Activated effector memory CD4-positive, alpha-beta T cell treated with Interleukin-2 at 50 U/mL for 16 hours (primary cell): ENCODE results near the gene UGT1A4.

Source experiments
- DNase-seq: peaks from one replicate; pipeline ENCODE4 v3.0.0-alpha.2; 2020

UGT1A4 gene

DNA sequence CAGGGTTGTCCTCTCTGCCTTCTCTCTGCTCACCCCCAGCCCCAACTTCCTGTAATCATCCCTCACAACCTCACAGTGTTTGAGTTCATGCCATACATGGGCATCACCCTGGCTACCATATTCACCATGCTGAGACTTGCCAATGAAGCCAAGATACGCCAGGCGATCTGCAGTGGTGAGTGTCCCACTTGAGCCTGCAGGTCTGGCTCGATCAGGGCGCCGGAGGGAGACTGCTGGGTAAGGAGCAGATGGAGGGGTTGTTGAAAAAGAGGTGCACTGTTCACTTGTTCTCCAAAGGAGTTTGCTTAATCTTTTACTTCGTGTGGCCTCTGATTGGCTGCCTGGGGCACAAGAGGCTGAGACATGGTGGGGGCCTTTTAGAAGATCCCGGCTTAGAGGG lies 74.2 kb downstream of the UGT1A4 start:
- no peak for DNase-seq

DNA sequence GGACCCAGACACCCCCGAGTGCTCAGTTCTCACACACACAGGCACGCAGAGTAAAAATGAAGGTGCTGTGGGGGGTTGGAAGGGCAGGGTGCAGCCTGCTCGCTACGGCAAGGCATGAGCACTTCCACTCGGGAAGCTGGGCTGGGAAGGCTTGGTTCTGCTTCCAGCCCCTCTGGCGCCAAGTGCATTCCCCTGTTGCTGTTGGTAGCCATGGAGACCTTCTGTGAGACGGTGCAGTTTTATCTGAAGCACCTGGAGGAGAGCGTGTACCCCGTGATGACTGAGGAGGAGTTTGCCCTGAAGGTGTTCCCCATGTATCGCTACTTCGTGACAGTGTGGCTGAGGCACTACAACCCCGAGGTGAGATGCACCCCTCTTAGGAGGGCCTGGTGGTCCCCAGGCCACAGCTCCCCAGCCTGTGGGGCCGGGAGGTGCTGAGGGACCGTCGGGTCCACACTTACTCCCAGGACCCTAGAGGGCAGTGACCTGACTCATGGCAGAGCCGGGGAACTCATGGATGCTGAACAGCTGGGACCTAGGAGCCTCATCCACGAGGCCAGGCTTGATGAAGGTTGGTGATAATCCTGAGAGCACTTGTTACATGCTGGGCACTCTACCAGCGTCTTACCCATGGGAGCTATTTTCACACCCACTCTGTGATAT lies 75.1 kb downstream of the UGT1A4 start:
- DNase-seq, result no peak

DNA sequence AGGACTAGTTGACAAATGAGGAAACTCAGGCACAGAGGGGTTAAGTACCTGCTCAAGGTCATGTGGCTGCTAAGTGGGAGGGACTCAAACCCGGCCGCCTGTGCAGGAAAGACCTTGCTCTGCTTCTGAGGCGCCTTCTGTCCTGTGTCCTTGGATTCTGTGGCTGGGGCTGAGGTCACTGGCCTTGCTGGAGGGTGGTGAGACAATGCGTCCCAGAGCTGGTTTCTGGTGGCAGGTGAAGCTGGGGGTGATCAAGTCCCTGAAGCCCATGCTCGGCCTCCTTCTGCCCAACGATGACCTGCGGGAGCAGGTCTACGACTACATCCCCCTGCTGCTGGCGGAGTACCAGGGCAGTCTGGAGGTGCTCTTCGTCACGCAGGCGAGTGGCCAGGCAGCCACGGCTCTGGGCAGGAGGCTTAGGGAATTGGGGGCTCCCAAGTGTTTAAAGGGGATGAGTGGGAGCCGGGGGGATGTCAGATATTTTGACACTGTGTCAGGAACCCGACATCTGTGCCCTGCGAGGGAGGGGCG lies 75.7 kb downstream of the UGT1A4 start:
- DNase-seq, result no peak

DNA sequence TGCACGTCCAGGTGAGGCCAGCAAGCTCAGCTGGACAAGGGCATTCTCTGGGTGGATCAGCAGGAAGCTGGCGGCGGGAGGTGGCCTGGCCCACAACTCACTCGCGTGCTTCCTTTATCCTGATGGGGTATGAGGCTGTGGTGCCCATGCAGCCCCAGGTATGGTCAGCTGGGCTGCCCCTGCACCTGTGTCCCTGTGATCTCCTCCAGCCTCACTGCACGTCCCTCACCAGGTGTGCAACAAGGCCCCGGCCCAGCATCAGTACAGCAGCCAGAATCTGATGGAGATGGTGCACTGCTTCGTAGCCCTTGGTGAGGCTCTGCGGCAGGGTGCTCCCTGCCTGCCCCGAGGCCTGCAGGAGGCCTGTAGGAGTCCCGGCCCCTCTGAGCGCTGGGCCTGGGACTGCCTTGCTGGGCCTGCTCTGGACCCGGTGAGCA lies 77.2 kb downstream of the UGT1A4 start:
- no peak for DNase-seq

DNA sequence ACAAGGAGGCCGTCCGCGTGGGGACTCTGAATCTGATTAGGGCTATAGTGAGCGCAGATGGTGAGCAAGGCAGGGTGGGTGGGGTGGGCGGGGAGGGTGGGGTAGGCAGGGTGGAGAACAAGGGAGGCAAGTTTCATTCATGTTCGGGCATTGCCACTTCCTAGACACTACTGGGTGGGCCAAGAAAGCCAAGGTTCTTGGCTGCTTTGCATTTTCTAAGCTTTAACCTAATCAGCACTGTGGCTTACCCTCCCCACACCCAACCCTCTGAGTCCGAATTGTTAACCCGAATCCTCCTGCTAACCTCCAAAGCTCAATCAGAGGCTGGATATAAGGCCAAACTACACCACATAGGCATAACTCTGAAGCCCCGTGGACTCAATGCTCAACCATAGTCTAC lies 77.7 kb downstream of the UGT1A4 start:
- no peak for DNase-seq

DNA sequence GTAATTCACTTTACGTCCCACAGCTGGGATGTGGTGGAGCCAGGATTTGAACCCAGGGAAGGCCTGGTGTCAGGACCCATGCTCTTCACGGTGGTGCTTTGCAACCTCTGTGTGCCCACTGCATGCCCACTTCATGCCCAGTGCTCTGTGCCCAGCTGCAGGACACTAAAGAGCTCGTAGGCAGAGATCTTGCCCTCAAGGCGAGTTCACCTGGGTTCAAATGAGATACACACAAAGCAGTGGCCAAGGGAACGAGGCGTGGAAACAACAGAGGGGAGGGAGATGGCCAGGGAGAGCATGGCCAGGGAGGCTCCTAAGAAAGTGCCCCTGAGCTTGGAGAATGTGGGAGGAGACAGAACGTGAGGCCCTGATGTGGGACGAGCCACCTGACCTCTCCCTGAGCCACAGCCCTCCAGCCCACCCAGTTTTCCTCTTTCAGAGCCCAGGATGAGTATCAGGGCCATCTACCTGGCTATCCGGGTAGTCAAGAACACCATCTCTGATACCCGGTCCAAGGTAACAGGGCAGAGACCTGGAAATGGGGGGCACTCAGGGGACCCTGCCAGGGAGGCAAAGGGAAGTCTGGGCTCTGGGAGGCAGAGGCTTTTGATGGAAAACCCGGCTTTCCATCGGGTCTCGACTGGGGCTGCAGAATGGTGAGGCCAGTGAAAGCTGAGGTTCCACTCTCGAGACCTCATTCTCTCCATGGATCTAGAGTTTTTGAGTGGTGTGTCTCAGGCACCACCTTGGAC lies 80.0 kb downstream of the UGT1A4 start:
- DNase-seq, result no peak

DNA sequence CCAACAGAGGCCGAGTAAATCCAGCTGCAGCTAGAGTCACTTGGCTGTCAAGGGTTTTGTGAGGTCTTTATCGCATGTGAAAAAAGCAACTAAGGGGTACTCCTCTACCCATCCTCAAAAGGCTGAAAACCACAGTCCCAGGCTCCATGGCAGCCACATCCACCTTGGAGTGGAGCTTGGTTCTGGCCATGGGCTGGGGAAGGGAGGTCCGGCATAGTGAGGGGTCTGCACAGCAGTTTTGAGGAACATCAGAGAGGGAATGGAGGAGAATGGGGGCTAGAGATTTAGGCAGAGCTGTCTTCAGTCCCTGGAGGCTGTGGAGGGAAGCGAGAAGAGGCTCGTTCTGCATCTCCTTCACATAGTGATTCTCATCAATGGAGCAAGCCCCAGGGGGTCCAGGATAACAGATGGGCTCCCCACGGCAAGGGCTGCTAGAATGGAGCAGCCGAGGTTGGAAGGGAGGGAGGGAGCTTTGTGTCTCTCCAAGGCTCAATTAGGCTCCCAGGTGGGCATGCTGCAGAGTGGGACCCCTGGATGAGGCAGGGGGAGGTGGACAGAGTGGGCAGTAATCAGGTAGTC lies 80.6 kb downstream of the UGT1A4 start:
- DNase-seq, result no peak

DNA sequence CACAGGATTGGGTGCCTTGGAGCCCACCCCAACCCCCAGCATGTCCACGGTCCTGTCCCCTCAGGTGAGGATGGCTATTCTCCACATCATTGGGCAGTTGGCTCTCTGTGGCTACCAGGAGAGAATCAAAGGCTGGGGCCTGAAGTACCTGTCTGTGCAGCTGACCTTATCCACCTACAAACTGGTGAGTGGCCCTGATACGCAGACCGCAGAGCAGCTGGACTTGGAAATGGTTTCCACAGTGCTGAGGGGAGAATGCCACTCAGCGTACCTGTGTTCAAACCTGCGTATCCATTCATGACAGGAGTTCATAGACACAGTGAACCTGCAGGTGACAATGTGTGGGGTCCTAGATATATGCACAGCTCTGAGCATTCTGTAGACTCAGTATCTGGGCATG lies 81.2 kb downstream of the UGT1A4 start:
- no peak for DNase-seq

DNA sequence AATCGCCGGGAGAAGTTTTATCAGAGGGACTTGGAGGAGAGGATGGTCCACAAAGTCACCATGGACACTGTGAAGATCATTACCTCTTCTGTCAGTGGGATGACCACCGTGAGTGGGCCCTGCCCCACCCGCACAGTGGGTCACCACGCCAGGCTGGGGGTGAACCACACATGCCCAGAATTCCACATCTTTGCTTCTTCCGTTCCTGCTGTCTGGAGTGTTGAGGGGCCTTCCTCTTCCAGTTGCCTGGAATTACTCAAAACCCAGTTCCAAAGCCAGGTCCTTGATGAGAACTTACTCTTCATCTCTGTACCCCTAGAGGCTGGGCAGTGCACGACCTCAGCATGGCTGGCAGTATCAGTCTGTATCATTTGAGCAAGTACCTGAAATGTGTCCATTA lies 81.7 kb downstream of the UGT1A4 start:
- DNase-seq, result no peak

DNA sequence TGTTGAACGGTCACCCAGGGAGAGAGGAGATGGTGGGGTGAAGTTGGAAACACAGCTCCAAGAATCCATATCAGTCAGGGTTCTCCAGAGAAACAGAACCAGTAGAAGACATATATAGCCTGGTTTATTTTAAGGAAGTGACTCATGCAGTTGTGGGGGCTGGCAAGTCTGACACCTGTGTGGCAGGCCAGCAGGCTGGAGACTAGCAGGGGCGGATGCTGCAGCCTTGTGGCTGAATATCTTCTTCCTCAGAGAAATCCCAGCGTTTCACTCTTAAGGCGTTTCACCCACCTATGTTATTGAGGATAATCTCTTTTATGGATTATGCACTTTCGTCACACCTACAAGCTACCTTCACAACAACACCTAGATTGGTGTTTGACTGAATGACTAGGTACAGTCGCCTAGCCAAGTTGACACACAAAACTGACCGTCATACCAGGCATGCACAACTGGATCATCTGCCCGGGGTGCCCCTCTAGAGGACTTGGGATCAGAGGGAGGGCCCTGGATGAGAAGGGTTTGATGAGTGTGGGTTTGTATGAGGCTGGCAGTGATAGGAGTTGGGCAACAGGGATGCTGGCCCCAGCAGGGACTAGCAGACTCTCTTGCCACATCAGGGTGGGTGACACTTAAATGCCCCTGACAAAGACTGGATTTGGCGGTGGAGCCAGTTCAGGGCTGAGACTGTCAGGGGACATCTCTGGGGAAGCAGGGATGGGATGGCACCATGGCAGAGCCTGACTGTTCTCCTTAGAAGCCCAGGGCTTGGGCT lies 83.0 kb downstream of the UGT1A4 start:
- DNase-seq, result no peak

DNA sequence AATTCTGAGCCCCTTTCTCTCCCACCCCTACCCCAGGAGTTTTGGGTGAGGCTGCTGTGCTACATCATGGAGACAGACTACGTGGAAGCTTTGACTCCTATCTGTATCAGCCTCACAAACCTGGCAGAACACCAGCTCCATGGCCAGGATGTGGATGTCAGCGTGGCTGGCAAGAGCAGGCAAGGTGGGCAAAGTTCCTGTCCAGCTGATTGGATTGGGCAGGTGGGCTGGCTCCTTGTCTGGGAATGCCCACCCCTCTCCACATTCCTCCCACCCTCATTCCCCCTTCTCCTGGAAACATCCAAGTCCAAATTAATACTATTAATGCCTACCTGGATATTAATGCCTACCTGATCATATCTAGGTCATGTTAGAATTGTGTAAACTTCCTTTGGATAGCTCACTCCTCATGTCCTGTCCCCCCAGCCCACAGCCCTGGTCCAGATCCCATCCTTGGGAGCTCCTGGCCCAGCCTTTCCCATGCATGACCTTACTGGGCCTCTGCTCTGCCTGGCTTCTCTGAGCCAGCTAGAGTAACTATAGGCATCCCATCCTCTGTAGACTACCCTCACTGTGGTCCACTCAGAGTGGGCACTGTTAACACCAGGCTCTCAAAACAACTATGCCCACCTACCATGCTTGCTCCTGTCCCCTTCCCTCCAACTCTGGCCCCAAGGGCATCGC lies 83.7 kb downstream of the UGT1A4 start:
- no peak for DNase-seq

DNA sequence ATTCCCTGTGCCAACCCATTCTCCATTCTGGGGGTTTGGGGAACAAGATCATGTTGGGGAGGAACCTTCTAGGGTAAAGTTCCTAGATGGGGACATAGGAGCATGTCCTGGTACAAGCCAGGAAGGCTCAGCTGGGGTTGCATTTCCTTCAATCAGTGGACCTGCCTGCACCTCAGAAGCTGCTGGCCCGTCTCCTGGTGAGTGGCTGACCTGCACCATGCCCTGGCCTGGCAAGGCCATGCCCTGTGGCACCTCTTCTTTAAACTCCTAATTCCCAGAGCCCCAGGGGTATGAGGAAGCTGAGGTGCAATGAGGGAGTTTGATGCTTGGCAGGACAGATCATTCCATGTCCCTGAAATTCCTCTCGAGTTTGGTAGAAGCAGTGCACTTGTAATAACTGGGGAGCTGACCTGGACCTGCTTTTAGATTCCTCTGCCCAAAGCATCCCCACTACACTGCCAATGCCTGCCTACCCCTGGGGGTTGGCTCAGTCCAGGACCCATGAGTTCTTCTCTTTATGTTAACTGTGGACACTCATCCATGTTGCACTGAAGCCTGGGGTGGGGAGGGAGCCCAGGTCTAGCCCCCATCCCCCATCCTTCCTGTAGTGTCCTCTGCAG lies 84.9 kb downstream of the UGT1A4 start:
- no peak for DNase-seq

DNA sequence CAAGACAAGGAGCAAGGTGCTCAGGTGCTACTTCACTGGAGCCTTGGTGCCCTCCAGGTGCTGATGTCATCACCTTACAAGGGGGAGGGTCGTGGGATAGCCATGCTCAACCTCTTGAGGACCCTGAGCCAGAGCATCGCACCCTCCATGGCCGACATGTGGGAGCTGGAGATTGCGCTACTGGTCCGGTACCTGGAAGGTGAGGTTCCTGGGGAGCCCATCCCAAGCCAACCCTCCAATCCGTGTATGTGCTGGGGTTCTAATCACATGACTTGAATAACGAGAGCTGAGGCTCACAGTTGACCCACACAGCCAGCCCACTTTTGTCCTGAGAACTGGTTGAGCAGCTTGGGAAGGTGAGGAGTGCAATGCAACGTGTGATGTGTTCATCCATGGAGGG lies 85.5 kb downstream of the UGT1A4 start:
- no peak for DNase-seq

DNA sequence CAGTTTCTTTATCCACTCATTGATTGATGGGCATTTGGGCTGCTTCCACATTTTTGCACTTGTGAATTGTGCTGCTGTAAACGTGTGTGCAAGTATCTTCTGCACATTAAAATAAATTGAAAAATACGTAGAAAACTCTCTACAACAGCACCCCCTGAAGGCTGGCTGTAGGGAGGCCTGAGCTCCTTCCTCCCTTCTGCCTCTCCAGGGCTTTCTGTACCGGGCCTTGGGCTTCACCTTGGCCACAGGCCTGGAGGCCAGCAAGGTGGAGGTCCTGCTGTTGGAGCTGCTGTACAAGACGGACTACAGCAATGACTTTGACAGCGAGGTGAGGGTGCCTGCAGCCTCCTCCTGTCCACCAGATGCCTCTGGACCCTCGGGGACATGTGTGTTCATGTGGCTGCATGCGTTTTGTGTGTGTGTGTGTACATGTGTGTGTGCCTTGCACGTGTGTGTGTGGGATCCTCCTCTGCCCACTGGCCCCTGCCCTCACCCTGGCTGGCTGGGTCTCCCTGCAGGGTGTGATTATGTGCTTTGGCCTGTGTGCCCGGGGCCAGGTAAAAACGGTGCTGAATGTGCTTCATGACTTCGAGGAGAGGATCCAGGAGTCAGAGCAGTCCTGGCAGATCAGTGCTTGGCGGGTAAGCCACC lies 88.8 kb downstream of the UGT1A4 start:
- no peak for DNase-seq

DNA sequence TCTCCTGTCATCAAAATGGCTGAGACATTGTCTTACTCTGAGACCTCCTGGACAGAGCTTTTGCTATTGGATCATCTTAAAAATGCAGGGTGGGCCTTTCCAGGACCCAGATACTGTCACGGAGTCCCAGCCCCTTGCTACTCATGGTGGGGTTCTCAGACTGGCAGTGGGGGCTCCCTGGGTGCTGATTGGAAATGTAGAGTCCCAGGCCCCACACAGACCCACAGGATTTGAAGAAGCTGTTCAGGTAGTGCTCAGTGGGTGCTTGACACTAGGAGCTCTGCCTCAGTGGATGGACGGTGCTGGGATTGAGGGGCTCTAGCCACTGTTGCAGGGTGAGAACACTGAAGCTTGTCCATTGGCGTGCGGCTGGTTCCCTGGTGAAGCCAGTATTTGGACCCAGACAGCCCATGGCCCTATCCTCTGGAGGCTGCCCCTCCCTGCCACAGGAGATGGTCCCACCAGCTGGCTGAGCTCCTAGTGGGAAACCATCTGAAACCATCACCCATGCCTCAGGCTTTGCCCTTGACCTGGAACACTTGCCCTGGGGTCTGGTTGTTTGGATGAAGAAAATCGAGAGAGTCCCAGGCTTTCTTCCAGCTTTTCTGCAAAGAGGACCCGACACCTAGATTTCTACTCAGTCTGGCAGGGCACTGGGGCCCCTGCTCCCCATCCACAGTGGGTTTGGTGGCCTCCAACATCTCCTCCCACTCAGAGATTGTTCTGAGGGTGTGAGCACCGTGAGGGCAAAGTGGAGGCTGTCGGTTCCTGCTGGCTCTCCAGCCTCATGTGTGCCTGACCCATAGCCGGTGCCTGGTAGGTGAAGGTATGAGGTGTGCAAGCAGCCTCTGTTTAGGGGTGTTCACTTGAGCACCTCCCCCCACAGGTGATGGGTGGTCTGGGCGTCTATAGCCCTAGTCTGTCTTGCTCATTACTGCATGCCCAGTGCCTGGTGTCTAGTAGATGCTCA lies 89.7 kb downstream of the UGT1A4 start:
- DNase-seq, result no peak

DNA sequence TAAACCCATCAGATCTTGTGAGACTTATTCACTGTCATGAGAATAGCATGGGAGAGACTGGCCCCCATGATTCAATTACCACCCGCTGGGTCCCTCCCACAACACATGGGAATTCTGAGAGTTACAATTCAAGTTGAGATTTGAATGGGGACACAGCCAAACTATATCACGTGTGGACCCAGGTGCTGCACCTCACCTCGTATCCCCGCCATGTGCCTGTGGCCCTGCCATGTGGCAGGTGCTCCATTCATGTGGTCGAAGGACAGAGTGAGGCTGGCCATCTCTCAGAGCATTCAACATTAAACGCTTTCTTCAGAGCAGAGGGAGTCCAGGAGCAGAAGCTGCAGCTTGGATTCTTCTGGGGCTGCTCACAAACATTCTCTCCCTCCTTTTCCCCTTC lies 91.8 kb downstream of the UGT1A4 start:
- DNase-seq, result no peak

DNA sequence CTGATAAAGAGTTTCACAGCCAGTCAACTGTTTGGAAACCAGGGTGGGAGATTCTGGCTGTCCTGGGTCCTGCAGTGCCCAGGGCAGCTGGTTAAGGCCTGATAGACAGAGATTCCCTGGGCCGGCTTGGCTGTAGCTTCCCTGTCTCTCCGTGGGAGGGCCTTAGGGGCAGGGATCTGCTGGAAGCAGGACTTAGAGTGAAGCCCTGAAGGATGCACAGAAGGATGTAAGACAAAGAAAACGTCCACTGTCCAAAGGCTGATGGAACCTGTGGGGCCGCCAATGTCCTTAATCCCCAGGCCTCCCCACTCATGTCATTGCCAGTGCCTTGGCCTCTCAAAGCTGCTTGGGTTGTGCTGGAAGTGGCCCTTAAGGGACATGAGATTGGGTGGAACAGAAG lies 92.6 kb downstream of the UGT1A4 start:
- DNase-seq, result no peak

DNA sequence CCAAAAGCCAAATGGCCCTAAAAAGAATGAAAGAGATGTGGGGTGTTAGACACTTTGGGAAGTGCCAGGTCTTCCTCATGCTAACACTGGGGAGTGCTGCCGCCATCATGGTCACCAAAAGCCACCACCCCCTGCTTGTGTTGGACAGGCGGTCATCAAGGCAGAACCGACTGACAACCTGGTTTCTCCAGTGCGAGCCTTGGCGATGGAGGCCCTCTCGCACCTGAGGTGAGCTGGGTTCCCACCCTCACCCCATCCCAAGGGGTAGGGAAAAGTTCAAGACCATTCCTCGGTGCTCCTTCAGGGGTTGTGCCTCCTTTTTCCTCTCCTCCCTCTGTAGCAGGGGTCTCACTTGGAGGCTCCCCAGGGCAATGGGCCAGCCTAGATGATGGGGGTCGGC lies 93.2 kb downstream of the UGT1A4 start:
- no peak for DNase-seq

DNA sequence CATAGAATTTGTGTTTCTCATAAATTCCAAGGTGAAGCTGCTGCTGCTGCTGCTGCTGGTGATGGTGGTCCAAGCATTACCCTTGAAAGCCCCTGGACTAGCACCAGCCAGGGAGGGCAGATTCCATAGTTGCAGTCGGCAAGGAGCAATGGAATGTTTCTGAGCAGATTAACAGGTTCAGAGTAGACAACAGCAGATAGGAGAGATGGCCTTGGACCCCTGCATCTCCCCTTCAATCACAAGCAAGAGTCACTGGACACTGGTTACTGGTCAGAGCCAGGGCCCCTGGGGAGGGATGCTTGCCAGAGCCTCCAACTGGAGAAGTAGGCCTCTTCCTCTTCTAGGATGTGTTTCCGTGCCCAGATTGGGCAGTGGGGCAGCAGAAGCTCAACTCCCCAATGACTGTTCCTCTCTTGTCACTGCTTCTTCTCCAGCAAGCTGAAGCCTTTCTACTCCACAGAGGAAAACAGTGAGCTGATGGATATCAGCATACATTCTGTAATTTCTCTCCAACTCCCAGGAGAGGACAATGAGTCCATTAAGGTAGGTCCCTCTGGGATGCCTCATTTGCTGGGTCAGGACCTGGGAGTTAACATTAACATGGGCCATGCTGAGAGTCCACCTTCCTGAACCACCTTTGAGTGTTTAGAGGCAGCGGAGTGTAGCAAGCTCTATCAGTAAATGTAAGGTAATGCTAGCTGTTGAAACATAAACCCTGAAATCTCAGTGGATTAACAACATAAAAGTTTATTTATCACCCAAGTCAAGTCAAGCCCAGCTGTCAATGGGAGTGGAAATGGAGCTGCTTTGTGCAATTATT lies 94.9 kb downstream of the UGT1A4 start:
- no peak for DNase-seq
